HG03103 (cell line): Measurements from ENCODE around the gene TOP2A.

Experiments used
- ATAC-seq: cut with Tn5 transposase; IDR thresholded peaks from one replicate; pipeline ENCODE4 v1.9.1; 2021; ENCODE audit warnings: low read depth; ENCODE audit not compliant: unreplicated experiment

The TOP2A gene

GRCh38 chr17:40452921-40453378 lies 35.3 kb upstream of the TOP2A start:
- ATAC-seq, result no peak

GRCh38 chr17:40452216-40452787 lies 34.6 kb upstream of the TOP2A start:
- no peak for ATAC-seq

GRCh38 chr17:40451420-40451819 lies 33.7 kb upstream of the TOP2A start:
- ATAC-seq, result no peak

- ATAC-seq, result no peak
Measured at GRCh38 chr17:40450175-40450574, 32.5 kb upstream of the TOP2A start.

- no peak for ATAC-seq
Measured at GRCh38 chr17:40448639-40449261, 31.1 kb upstream of the TOP2A start.

GRCh38 chr17:40448213-40448638 lies 30.5 kb upstream of the TOP2A start:
- ATAC-seq, result no peak

GRCh38 chr17:40447806-40448205 lies 30.1 kb upstream of the TOP2A start:
- no peak for ATAC-seq

- no peak for ATAC-seq
Measured at GRCh38 chr17:40447148-40447644, 29.5 kb upstream of the TOP2A start.

- no peak for ATAC-seq
Measured at GRCh38 chr17:40445751-40446468, 28.2 kb upstream of the TOP2A start.

- no peak for ATAC-seq
Measured at GRCh38 chr17:40443988-40444899, 26.5 kb upstream of the TOP2A start.

- ATAC-seq, result no peak
Measured at GRCh38 chr17:40443196-40443987, 25.7 kb upstream of the TOP2A start, which contains the start of gene IGFBP4. Gene IGFBP4 (plus strand): TSS chr17:40443450. CDS start chr17:40443736, 286 bp downstream.

GRCh38 chr17:40442392-40443195 lies 24.9 kb upstream of the TOP2A start:
- ATAC-seq, result no peak

- no peak for ATAC-seq
Measured at GRCh38 chr17:40440166-40440565, 22.5 kb upstream of the TOP2A start.

GRCh38 chr17:40437095-40437732 lies 19.5 kb upstream of the TOP2A start:
- no peak for ATAC-seq

GRCh38 chr17:40436636-40437035 lies 18.9 kb upstream of the TOP2A start:
- no peak for ATAC-seq

GRCh38 chr17:40433551-40434415 lies 16.1 kb upstream of the TOP2A start:
- no peak for ATAC-seq

- no peak for ATAC-seq
Measured at GRCh38 chr17:40432864-40433528, 15.3 kb upstream of the TOP2A start.
